GM19467 (cell line): Measurements from ENCODE around the gene CHADL.
"Not testable (repeated sequence)": the region's sequence is repeated elsewhere in the genome, so short reads cannot be mapped to it uniquely, and the experiment has no call there.

Source experiments
- ATAC-seq: cut with Tn5 transposase; IDR thresholded peaks from one replicate; pipeline ENCODE4 v1.9.1; 2021; ENCODE audit warnings: mild to moderate bottlenecking, moderate library complexity; ENCODE audit not compliant: unreplicated experiment

CHADL gene

GRCh38 chr22:41191467-41191866 lies 49.3 kb downstream of the CHADL start:
- ATAC-seq, result no peak

GRCh38 chr22:41184679-41185078 lies 56.1 kb downstream of the CHADL start:
- ATAC-seq, result no peak

GRCh38 chr22:41181349-41182241 lies 59.1 kb downstream of the CHADL start:
- no peak for ATAC-seq

- ATAC-seq, result no peak
These were observed 59.8 kb downstream of the CHADL start for GRCh38 chr22:41180926-41181325.

- not testable (repeated sequence) for ATAC-seq
These were observed 60.4 kb downstream of the CHADL start for GRCh38 chr22:41180362-41180761.
